C4-2B (cell line): ENCODE measurements around the gene CEACAM7.

Experiments
- CTCF ChIP-seq: fragments of 450-650 bp; conservative IDR thresholded peaks from 2 replicates; pipeline ENCODE4 v1.5.1; 2017; ENCODE audit warnings: mild to moderate bottlenecking
- ZFX ChIP-seq: fragments of 450-650 bp; IDR thresholded peaks from 2 replicates; pipeline ENCODE4 v1.6.1; 2017

- TF ChIP-seq CTCF (no peak), ZFX (no peak)
Measured at GRCh38 chr19:41700381-41701195, 12.5 kb upstream of the CEACAM7 start.
